ENCODE results near the gene IQSEC3.

IQSEC3 gene

GRCh38 chr12:115960-116915 lies 49.7 kb downstream of the IQSEC3 start:
- no peak overlapping the region for H3K4me3 ChIP-seq (ENCODE audit: low read length)
- DNase-seq (ENCODE audit: low read depth): no peak
- TF ChIP-seq CTCF (conservative IDR thresholded peaks at IDR 0.05; ENCODE audit: low read depth, low read length): no peak

- no peak for DNase-seq (ENCODE audit: low read depth)
Observed at GRCh38 chr12:117311-117710, 50.7 kb downstream of the IQSEC3 start.

GRCh38 chr12:117816-118345 lies 51.3 kb downstream of the IQSEC3 start:
- H3K4me3 ChIP-seq (ENCODE audit: low read length): no peak overlapping the region
- TF ChIP-seq CTCF (conservative IDR thresholded peaks at IDR 0.05; ENCODE audit: low read depth, low read length): no peak
- no peak for DNase-seq (ENCODE audit: low read depth)

More at GRCh38 chr12:117311-117710, 50.7 kb downstream of the IQSEC3 start:
- no peak for TF ChIP-seq CTCF (conservative IDR thresholded peaks at IDR 0.05; ENCODE audit: low read depth, low read length)
- no peak overlapping the region for H3K4me3 ChIP-seq (ENCODE audit: low read length)

- DNase-seq (ENCODE audit: low read depth): no peak
- TF ChIP-seq CTCF (conservative IDR thresholded peaks at IDR 0.05; ENCODE audit: low read depth, low read length): no peak
- no peak overlapping the region for H3K4me3 ChIP-seq (ENCODE audit: low read length)
Observed at GRCh38 chr12:118591-118990, 52.0 kb downstream of the IQSEC3 start.

GRCh38 chr12:120951-121350 lies 54.4 kb downstream of the IQSEC3 start:
- DNase-seq (ENCODE audit: low read depth): no peak
- TF ChIP-seq CTCF (conservative IDR thresholded peaks at IDR 0.05; ENCODE audit: low read depth, low read length): no peak
- no peak overlapping the region for H3K4me3 ChIP-seq (ENCODE audit: low read length)

- DNase-seq (ENCODE audit: low read depth): no peak
Observed at GRCh38 chr12:121647-122046, 55.1 kb downstream of the IQSEC3 start.

More at GRCh38 chr12:121647-122046, 55.1 kb downstream of the IQSEC3 start:
- no peak overlapping the region for H3K4me3 ChIP-seq (ENCODE audit: low read length)
- TF ChIP-seq CTCF (conservative IDR thresholded peaks at IDR 0.05; ENCODE audit: low read depth, low read length): no peak

Measured in retinal pigment epithelial cell (primary cell).